GM19043 (cell line): ENCODE measurements around the gene ST8SIA6.
"Not testable (repeated sequence)": the region's sequence is repeated elsewhere in the genome, so short reads cannot be mapped to it uniquely, and the experiment has no call there.

Experiments used
- ATAC-seq: cut with Tn5 transposase; IDR thresholded peaks from one replicate; pipeline ENCODE4 v1.9.1; 2021; ENCODE audit warnings: low read depth; ENCODE audit not compliant: unreplicated experiment

ST8SIA6 gene

DNA sequence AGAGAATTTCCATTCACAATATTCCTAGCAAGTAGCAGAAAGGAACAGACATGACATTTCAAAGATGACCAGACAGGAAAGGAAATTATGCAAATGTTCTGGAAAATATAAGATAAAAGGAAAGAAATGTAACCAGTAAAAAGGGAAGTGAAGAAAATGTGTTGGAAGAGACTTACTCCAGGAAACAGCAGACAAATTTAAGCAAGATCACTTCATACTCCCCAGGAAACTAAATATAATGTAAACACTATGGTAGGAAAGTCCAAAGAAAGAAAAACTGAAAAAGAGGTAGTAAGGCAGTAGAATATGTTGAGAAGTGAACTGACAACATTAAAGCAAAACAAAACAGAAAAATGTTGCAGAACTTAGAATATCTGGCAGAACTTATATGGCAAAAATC is 6.4 kb upstream of the ST8SIA6 start:
- no peak for ATAC-seq

DNA sequence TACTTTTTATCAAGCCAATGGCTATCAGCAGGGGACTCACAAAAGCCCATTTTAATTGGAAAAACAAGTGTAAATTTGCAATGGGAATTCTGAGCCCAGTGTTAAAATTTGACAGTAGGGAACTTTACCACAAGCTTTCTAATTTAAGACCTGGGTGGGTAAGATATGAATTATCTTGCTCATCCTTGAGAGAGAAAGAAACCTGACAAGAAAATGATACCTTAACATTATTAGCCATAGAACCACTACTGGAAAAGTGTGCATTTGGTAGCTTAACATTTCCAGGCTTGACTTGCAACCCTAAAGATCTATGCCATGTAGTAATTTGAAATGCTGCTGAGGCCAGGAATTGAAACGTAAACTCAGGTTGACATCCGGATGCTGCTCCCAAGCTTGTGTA is 2.7 kb upstream of the ST8SIA6 start:
- ATAC-seq, result no peak

- no peak for ATAC-seq
Observed at GRCh38 chr10:17456032-17456548, 1.7 kb upstream of the ST8SIA6 start.

DNA sequence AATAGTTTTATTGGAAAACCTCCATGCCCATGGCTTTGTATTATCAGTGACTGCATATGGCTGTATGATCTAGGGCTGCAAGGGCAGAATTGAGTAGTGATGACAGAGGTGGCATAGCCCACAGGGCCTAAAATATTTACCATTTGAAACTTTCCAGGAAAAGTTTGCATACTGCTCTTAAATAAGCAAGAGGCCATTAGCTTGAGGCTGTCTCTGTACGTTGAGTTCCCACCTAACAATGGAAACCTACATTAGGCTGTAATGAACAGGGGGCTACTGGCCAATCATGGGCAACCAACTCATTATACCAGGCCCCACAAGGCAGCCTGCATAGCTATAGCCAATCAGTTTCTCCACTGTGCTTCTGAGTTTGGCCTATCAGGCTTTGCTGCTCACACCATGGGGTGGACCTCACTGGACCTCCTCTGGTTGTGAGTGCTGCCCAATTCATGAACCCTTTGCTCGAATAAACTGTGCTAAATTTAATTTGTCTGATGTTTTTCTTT is 673 bp upstream of the ST8SIA6 start:
- no peak for ATAC-seq

GRCh38 chr10:17453373-17454091 is 863 bp downstream of the ST8SIA6 start:
- ATAC-seq, result no peak

DNA sequence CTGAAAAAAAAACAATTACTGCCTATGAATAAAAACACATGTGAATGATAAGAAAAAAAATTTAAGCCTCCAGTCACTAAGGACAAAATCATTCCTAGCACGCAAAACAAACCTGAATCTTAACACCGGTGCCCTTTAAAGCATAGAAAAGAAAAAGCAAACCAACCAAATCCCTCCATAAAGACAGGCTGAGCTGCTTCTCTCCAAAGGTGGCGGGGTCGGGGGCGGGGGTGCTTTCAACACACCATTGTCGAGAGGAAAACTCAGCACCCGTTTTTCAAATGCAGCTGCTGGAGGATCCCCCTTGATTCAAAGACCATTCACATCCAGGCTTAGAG is 1.4 kb downstream of the ST8SIA6 start:
- no peak for ATAC-seq

GRCh38 chr10:17452060-17452841 is 2.1 kb downstream of the ST8SIA6 start:
- no peak for ATAC-seq

DNA sequence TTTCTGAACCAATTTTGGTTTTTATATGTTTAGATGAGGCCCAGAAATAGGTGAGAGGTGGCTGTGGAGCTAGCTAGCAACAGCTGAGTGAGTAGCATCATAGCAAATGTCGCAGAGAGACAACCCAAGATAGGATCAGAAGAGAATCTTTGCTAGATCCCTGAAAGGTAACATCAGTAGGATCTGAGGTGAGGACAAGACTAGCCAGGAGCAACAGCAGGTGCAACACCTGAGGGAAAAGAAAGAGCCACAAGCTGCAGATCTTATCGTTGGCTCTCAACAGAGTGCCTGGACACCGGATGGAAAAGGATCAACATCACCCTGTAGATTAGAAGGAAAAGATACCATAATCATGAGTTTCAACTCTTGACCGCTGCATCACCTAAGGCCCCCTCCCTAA is 4.4 kb downstream of the ST8SIA6 start:
- no peak for ATAC-seq

DNA sequence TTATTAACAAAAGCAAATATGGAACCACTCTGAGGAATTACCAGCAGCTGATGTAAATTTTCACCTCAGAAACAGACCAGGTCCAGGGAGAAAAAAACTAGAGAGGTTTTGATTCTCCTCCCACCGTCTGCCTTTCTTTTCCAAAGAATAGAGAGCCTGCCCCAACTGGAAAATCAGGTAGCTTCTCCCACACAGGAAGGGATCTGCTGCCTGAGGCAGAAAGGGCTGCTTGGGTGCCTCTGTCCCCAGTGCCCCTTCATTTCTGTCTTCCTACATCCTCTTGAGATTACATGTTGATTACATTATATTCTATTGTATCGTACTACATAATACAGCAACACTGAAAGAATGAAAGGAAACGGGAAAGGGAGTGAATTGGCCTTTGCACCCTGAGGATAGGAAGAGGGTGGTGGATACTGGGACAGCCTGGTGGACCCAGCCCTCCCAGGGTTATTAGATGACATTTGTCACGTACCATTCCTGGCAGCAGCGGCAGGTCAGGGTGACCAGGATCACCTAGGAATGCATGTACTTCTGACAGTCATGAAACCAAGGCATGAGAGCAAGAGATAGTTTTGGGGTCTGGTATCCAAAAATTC is 8.9 kb downstream of the ST8SIA6 start:
- no peak for ATAC-seq

GRCh38 chr10:17444388-17444714 is 10.0 kb downstream of the ST8SIA6 start:
- ATAC-seq, result no peak

- peak; percentile 87 for ATAC-seq
Observed at GRCh38 chr10:17443707-17444387, 10.5 kb downstream of the ST8SIA6 start.

GRCh38 chr10:17438583-17438982 is 15.8 kb downstream of the ST8SIA6 start:
- no peak for ATAC-seq

DNA sequence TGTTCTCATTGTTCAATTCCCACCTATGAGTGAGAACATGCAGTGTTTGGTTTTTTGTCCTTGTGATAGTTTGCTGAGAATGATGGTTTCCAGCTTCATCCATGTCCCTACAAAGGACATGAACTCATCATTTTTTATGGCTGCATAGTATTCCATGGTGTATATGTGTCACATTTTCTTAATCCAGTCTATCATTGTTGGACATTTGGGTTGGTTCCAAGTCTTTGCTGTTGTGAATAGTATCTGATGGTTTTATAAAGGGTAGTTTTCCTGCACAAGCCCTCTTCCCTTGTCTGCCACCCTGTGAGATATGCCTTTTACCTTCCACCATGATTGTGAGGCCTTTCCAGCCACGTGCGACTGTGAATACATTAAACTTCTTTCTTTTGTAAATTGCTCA is 17.8 kb downstream of the ST8SIA6 start:
- ATAC-seq, result not testable (repeated sequence)

DNA sequence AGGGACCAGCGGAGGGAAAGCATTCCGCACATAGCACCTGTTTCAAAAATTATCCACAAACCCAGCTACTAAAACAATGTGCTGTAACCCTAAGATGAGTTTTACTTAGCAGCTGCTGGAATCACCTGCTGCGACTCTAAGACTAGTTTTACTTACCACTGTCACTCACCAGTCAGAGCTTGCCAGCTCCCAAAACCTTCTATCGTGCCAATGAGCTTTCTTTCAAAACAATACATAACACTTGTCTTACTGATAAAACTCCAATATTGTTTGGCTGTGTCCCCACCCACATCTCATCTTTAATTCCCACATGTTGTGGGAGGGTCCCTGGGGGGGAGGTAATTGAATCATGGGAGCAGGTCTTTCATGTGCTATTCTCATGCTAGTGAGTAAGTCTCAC is 18.4 kb downstream of the ST8SIA6 start:
- no peak for ATAC-seq

DNA sequence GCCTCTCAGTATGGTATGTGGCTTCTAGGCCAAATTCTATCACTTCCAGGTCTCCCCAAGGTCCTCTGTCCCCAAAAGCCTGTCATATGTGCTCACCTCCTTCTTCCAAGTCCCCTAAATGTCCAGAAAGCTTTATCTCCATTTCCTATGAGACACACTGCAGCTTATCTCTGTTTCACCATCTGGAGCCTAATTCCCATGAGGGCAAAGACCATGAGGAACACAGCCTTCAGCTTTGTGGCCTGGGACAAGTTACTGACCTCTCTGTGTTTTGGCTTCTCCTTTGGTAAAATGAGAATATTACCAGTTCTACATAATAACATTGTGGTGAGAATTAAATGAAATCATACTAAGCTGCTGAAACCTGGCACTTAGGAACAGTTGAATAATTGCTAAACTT is 19.2 kb downstream of the ST8SIA6 start:
- no peak for ATAC-seq

GRCh38 chr10:17432723-17433122 is 21.7 kb downstream of the ST8SIA6 start:
- ATAC-seq, result no peak

GRCh38 chr10:17431871-17432311 is 22.5 kb downstream of the ST8SIA6 start:
- ATAC-seq, result no peak

GRCh38 chr10:17430647-17431355 is 23.6 kb downstream of the ST8SIA6 start:
- no peak for ATAC-seq

DNA sequence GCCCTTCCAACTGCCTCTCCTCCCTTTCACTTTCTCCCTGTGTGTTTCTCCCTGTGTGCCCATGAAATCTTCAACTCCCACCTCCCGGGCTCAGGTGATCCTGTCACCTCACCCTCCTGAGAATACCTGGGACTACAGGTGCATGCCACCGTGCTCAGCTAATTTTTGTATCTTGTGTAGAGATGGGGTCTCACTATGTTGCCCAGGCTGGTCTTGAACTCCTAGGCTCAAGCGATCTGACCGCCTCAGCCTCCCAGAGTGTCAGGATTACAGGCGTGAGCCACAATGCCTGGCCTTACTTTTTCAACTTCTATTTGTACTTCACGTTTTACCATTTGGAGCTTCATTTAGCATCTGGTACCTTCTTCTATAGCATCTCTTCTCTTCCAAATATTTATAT is 24.9 kb downstream of the ST8SIA6 start:
- ATAC-seq, result no peak

- ATAC-seq, result peak; percentile 43
Observed at GRCh38 chr10:17428351-17429097, 25.9 kb downstream of the ST8SIA6 start.
